Panc1 (cell line): ENCODE measurements around the gene OR6B1. TPM values are rescaled to one million over a fixed set of nuclear protein-coding genes. Genes with fewer than 3 reads are reported as not detected.

Experiments
- ATAC-seq: fragments of 200-7000 bp; cut with Tn5 transposase; 2 replicates; pipeline ENCODE4 v1.9.1; 2020; ENCODE audit warnings: mild to moderate bottlenecking, moderate library complexity
- BruUV-seq: library from RNA; stranded (reverse); fragments of 400-500 nt; replicated peaks from 2 replicates; lab custom pipeline; 2021; lab: Mats Ljungman, UMichigan
- CTCF ChIA-PET: fragments of 300-600 bp; sonication (Branson Sonifier 250); formaldehyde crosslinking; loops from one replicate; lab custom pipeline; 2022; ENCODE audit warnings: antibody characterized with exemption; lab: Charles Lee
- POLR2A ChIA-PET: fragments of 300-600 bp; sonication (Branson Sonifier 250); formaldehyde crosslinking; loops from one replicate; lab custom pipeline; 2022; ENCODE audit warnings: antibody characterized with exemption; lab: Charles Lee
- DNase-seq: peaks from one replicate; pipeline ENCODE4 v3.0.0-alpha.2; 2010; ENCODE audit warnings: low read depth, low spot score
- H3K27ac ChIP-seq: 2 replicates; pipeline ENCODE4 v1.5.1; 2011; ENCODE audit warnings: mild to moderate bottlenecking, low read length, inconsistent platforms
- H3K27me3 ChIP-seq: fragments of 200-500 bp; sonication (Bioruptor generic); 2 replicates; pipeline ENCODE4 v1.6.0; 2014; ENCODE audit warnings: low read length, inconsistent platforms; ENCODE audit not compliant: control insufficient read depth, insufficient read depth
- H3K36me3 ChIP-seq: fragments of 200-500 bp; sonication (Bioruptor generic); 2 replicates; pipeline ENCODE4 v1.5.1; 2014; ENCODE audit warnings: inconsistent platforms, mild to moderate bottlenecking, low read length, moderate library complexity; ENCODE audit not compliant: control insufficient read depth, insufficient read depth
- H3K4me1 ChIP-seq: 2 replicates; pipeline ENCODE4 v1.5.1; 2011; ENCODE audit warnings: inconsistent platforms, mild to moderate bottlenecking, low read length, moderate library complexity; ENCODE audit not compliant: control insufficient read depth, insufficient read depth
- H3K4me3 ChIP-seq, 2 experiments: 2 replicates each; pipeline ENCODE4 v1.5.1; 2011 to 2012; ENCODE audit warnings: low read depth in 2 of 2, low read length in 2 of 2, mild to moderate bottlenecking in 2 of 2, inconsistent platforms in 1 of 2, moderate library complexity in 1 of 2
- H3K9me3 ChIP-seq: fragments of 200-500 bp; sonication (Bioruptor generic); 2 replicates; pipeline ENCODE4 v1.5.1; 2014; ENCODE audit warnings: low read depth, mild to moderate bottlenecking, inconsistent platforms, low read length, moderate library complexity; ENCODE audit not compliant: control insufficient read depth, insufficient read depth
- POLR2AphosphoS5 ChIP-seq: IDR thresholded peaks from 2 replicates; pipeline ENCODE4 v1.6.1; 2012; ENCODE audit warnings: mild to moderate bottlenecking, low read depth, low read length, moderate library complexity
- SIN3A ChIP-seq: IDR thresholded peaks from 2 replicates; pipeline ENCODE4 v1.6.1; 2012; ENCODE audit warnings: low read depth, mild to moderate bottlenecking, low read length, moderate library complexity, borderline replicate concordance; ENCODE audit not compliant: insufficient read depth
- TCF7L2 ChIP-seq: IDR thresholded peaks from 2 replicates; pipeline ENCODE4 v1.6.1; 2011; ENCODE audit warnings: mild to moderate bottlenecking, low read depth, low read length, inconsistent platforms
- in situ Hi-C: cut with HindIII; loops from 2 replicates; pipeline ENCODE4 v1.10.0; 2016; ENCODE audit warnings: low sequenced_read_pairs, low pct_unique_long_range_greater_than_20kb
- intact Hi-C: fragments of 100-400 bp; cut with micrococcal nuclease; formaldehyde crosslinking; loops from one replicate; pipeline ENCODE4 v1.10.0; 2022; ENCODE audit not compliant: unreplicated experiment
- total RNA-seq: library from RNA; stranded (reverse); gene quantifications from one replicate; pipeline ENCODE4 v1.2.1, GENCODE V29; 2021; ENCODE audit not compliant: unreplicated experiment
- TF ChIP-seq, protein P1 (sequence below): fragments of 450-650 bp; IDR thresholded peaks from 2 replicates; pipeline ENCODE4 v1.5.1; 2017; ENCODE audit warnings: mild to moderate bottlenecking
- TF ChIP-seq, protein P2 (sequence below), 2 experiments: IDR thresholded peaks; 2 replicates each; pipeline ENCODE4 v1.6.1; 2011 to 2012; ENCODE audit warnings: low read depth in 2 of 2, control low read depth in 1 of 2, low read length in 1 of 2, mild to moderate bottlenecking in 1 of 2, moderate library complexity in 1 of 2; ENCODE audit not compliant: insufficient read depth in 1 of 2

The OR6B1 gene
- total RNA-seq, 1 experiment from 2014 or later, result not detected

DNA sequence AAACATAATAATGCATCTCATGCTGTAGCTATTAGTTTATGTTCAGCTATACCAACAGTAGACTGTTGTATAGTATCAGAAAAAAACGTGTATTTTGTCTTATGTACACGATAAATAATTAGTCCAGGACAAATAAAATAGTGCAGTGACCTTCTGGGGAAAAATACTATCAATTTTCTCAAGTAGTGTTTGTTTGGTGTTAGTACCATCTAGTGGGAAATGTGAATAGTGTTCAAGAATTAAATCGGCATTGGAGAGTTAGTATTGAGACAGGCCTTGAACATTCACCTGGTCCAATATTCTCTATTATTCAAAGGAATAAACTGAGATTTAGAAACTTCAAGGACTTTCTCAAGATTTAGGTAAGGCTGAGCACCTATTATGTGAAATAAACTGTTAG, 26.9 kb downstream of the OR6B1 start:
- ChIA-PET POLR2A (no interaction called here), CTCF (no interaction called here)
- TF ChIP-seq, protein P1, sequence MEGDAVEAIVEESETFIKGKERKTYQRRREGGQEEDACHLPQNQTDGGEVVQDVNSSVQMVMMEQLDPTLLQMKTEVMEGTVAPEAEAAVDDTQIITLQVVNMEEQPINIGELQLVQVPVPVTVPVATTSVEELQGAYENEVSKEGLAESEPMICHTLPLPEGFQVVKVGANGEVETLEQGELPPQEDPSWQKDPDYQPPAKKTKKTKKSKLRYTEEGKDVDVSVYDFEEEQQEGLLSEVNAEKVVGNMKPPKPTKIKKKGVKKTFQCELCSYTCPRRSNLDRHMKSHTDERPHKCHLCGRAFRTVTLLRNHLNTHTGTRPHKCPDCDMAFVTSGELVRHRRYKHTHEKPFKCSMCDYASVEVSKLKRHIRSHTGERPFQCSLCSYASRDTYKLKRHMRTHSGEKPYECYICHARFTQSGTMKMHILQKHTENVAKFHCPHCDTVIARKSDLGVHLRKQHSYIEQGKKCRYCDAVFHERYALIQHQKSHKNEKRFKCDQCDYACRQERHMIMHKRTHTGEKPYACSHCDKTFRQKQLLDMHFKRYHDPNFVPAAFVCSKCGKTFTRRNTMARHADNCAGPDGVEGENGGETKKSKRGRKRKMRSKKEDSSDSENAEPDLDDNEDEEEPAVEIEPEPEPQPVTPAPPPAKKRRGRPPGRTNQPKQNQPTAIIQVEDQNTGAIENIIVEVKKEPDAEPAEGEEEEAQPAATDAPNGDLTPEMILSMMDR, result peak; percentile 45; the same call in 1 of the 2 replicates
- no peak for TF ChIP-seq POLR2AphosphoS5
- DNase-seq, result no peak
- no peak overlapping the region for H3K4me3 ChIP-seq
- BruUV-seq, result no TSS peak
- no peak overlapping the region for H3K27ac ChIP-seq
- intact Hi-C loops (no loop called here), in situ Hi-C loops (no loop called here)
- no peaks in the 10 kb centered on the region for H3K4me1 ChIP-seq
- ATAC-seq, result no peak
- no peaks in the 10 kb centered on the region for H3K9me3 ChIP-seq
- H3K36me3 ChIP-seq, result no peaks in the 10 kb centered on the region
- peaks cover 8% of the 10 kb centered on the region for H3K27me3 ChIP-seq

- no peaks in the 10 kb centered on the region for H3K9me3 ChIP-seq
- ChIA-PET POLR2A (no interaction called here), CTCF (no interaction called here)
- DNase-seq (no peak), ATAC-seq (no peak)
- H3K4me1 ChIP-seq, result no peaks in the 10 kb centered on the region
- H3K27ac ChIP-seq, result no peak overlapping the region
- TF ChIP-seq TCF7L2, result no peak
- TF ChIP-seq SIN3A, result no peak
- TF ChIP-seq, protein P2, sequence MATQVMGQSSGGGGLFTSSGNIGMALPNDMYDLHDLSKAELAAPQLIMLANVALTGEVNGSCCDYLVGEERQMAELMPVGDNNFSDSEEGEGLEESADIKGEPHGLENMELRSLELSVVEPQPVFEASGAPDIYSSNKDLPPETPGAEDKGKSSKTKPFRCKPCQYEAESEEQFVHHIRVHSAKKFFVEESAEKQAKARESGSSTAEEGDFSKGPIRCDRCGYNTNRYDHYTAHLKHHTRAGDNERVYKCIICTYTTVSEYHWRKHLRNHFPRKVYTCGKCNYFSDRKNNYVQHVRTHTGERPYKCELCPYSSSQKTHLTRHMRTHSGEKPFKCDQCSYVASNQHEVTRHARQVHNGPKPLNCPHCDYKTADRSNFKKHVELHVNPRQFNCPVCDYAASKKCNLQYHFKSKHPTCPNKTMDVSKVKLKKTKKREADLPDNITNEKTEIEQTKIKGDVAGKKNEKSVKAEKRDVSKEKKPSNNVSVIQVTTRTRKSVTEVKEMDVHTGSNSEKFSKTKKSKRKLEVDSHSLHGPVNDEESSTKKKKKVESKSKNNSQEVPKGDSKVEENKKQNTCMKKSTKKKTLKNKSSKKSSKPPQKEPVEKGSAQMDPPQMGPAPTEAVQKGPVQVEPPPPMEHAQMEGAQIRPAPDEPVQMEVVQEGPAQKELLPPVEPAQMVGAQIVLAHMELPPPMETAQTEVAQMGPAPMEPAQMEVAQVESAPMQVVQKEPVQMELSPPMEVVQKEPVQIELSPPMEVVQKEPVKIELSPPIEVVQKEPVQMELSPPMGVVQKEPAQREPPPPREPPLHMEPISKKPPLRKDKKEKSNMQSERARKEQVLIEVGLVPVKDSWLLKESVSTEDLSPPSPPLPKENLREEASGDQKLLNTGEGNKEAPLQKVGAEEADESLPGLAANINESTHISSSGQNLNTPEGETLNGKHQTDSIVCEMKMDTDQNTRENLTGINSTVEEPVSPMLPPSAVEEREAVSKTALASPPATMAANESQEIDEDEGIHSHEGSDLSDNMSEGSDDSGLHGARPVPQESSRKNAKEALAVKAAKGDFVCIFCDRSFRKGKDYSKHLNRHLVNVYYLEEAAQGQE (IDR thresholded peaks at IDR 0.05; ENCODE audit: insufficient read depth in 1 of 2, low read depth in 2 of 2, low read length in 1 of 2), result no peak
- H3K36me3 ChIP-seq, result no peaks in the 10 kb centered on the region
- BruUV-seq, result no TSS peak
- no peak overlapping the region for H3K4me3 ChIP-seq
- intact Hi-C loops (no loop called here), in situ Hi-C loops (no loop called here)
- peaks cover 8% of the 10 kb centered on the region for H3K27me3 ChIP-seq
Measured at GRCh38 chr7:144027974-144028373, 27.9 kb downstream of the OR6B1 start.

DNA sequence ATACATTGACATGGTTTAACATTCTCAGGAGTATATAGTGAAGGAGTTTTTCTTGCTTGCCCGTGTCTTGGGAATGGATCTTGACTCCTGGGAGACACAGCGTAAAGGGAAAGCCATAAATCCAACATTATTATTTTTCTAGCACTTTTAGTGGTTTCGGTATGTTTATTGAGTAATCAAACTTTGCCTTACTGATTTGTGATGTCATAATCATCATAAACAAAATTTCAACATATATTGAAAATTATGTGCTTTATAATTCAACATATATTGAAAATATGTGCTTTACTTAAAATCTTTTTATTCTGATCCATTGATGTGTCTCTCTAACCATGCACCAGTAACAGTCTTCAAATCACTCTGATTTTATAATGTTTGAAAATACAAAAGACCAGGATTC, 28.4 kb downstream of the OR6B1 start:
- no peak for ATAC-seq
- TF ChIP-seq, protein P1, result no peak
- TF ChIP-seq SIN3A (no peak), TCF7L2 (no peak), POLR2AphosphoS5 (no peak)
- TF ChIP-seq, protein P2 (IDR thresholded peaks at IDR 0.05; ENCODE audit: insufficient read depth in 1 of 2, low read depth in 2 of 2, low read length in 1 of 2), result no peak
- H3K4me3 ChIP-seq, result no peak overlapping the region
- H3K36me3 ChIP-seq, result no peaks in the 10 kb centered on the region
- BruUV-seq, result no TSS peak
- in situ Hi-C loops, result no loop called here
- POLR2A ChIA-PET, result no interaction called here
- no peak overlapping the region for H3K27ac ChIP-seq
- H3K4me1 ChIP-seq, result no peaks in the 10 kb centered on the region
- H3K9me3 ChIP-seq, result no peaks in the 10 kb centered on the region
- DNase-seq, result no peak
- intact Hi-C loops, result no loop called here
- H3K27me3 ChIP-seq, result peaks cover 8% of the 10 kb centered on the region
- CTCF ChIA-PET, result no interaction called here
